HepG2 (cell line): ENCODE measurements around the gene SMIM1. TPM values are rescaled to one million over a fixed set of nuclear protein-coding genes. Genes with fewer than 3 reads are reported as not detected.

Experiments
- E2F1 ChIP-seq: sonication (generic); formaldehyde crosslinking; IDR thresholded peaks from 2 replicates; pipeline ENCODE4 v1.5.0; 2020; ENCODE audit warnings: missing genetic modification reagents
- NFATC3 ChIP-seq: sonication (generic); formaldehyde crosslinking; IDR thresholded peaks from 2 replicates; pipeline ENCODE4 v1.5.1; 2020; ENCODE audit warnings: mild to moderate bottlenecking, missing genetic modification reagents
- PAWR ChIP-seq: sonication (generic); formaldehyde crosslinking; IDR thresholded peaks from 2 replicates; pipeline ENCODE4 v1.4.0; 2020; ENCODE audit warnings: missing genetic modification reagents, mild to moderate bottlenecking, borderline replicate concordance
- PRMT3 ChIP-seq: sonication (generic); formaldehyde crosslinking; IDR thresholded peaks from 2 replicates; pipeline ENCODE4 v1.8.1; 2022; ENCODE audit warnings: low read depth, mild to moderate bottlenecking, moderate library complexity, missing genetic modification reagents, borderline replicate concordance
- RAD51 ChIP-seq: fragments of 450-650 bp; IDR thresholded peaks from 2 replicates; pipeline ENCODE4 v1.6.1; 2016; ENCODE audit warnings: borderline replicate concordance
- ZGPAT ChIP-seq: IDR thresholded peaks from 2 replicates; pipeline ENCODE4 v1.6.1; 2016; ENCODE audit warnings: mild to moderate bottlenecking
- ZHX2 ChIP-seq, 2 experiments: sonication (generic) in 1 of 2; formaldehyde crosslinking in 1 of 2; IDR thresholded peaks; 2 replicates each; pipeline versions ENCODE4 v1.6.1 to v1.9.0; 2014 to 2022; ENCODE audit warnings: antibody characterized with exemption in 1 of 2, borderline replicate concordance in 1 of 2, inconsistent platforms in 1 of 2, low read depth in 1 of 2, missing genetic modification reagents in 1 of 2
- ZMYM3 ChIP-seq: sonication (generic); formaldehyde crosslinking; IDR thresholded peaks from 2 replicates; pipeline ENCODE4 v1.5.1; 2020; ENCODE audit warnings: mild to moderate bottlenecking, missing genetic modification reagents
- ZNF281 ChIP-seq: sonication (generic); formaldehyde crosslinking; IDR thresholded peaks from 2 replicates; pipeline ENCODE4 v1.4.0; 2020; ENCODE audit warnings: missing genetic modification reagents, borderline replicate concordance
- ZNF382 ChIP-seq: sonication (generic); formaldehyde crosslinking; IDR thresholded peaks from 2 replicates; pipeline ENCODE4 v1.5.0; 2020; ENCODE audit warnings: missing genetic modification reagents, mild to moderate bottlenecking, borderline replicate concordance
- ZNF543 ChIP-seq: sonication (generic); formaldehyde crosslinking; IDR thresholded peaks from 2 replicates; pipeline ENCODE4 v1.4.0; 2020; ENCODE audit warnings: mild to moderate bottlenecking, missing genetic modification reagents
- ZNF703 ChIP-seq: sonication (generic); formaldehyde crosslinking; IDR thresholded peaks from 2 replicates; pipeline ENCODE4 v1.5.1; 2020; ENCODE audit warnings: missing genetic modification reagents, mild to moderate bottlenecking, moderate library complexity, borderline replicate concordance
- ZNF709 ChIP-seq: sonication (generic); formaldehyde crosslinking; IDR thresholded peaks from 2 replicates; pipeline ENCODE4 v1.5.0; 2020; ENCODE audit warnings: mild to moderate bottlenecking, missing genetic modification reagents
- polyA plus RNA-seq, 8 experiments: library from polyadenylated mRNA; depleted of rRNA in 3 of 8; stranded (reverse) in 7 of 8; unstranded in 1 of 8; fragments of >200 nt; fragmentation: Illumina TruSeq in 4 of 8; extraction: Trizol in 4 of 8; gene quantifications; 2 replicates each; pipeline versions ENCODE4 v1.2.1 to v1.2.3, GENCODE V29; 2011 to 2016; ENCODE audit warnings: low read depth in 4 of 8, missing spikeins in 1 of 8, mixed read lengths in 1 of 8; ENCODE audit not compliant: insufficient read depth in 1 of 8
- total RNA-seq, 5 experiments: library from RNA; depleted of rRNA; stranded (reverse); fragments of >200 nt; fragmentation: Illumina TruSeq; extraction: Trizol; gene quantifications; 2 replicates each; pipeline ENCODE4 v1.2.3, GENCODE V29; 2016; ENCODE audit warnings: low read depth in 1 of 5

Gene SMIM1
- total and polyA plus RNA-seq, 2 of the 13 experiments (the other 11 are each of a cell fraction or from before 2014, with no cell fraction given), result 12.4 to 56.3 TPM

GRCh38 chr1:3772715-3773571 is at the start of gene SMIM1 (continued):
- TF ChIP-seq NFATC3 (CRISPR knock-in tag) (no peak), PAWR (no peak; the same call in 1 of the 2 replicates), ZNF382 (CRISPR knock-in tag) (no peak), ZNF709 (CRISPR knock-in tag) (no peak), RAD51 (no peak), E2F1 (peak; percentile 15; the same call in 1 of the 2 replicates), ZNF703 (0 out of 2 replicates have a peak, but pooled peaks have one; percentile 9), ZNF281 (CRISPR knock-in tag) (no peak), ZMYM3 (CRISPR knock-in tag) (no peak), ZHX2 (IDR thresholded peaks at IDR 0.05; ENCODE audit: low read depth) (peak; percentile 63; the same call in 1 of the 2 replicates), ZHX2 (CRISPR knock-in tag; IDR thresholded peaks at IDR 0.05; ENCODE audit: borderline replicate concordance) (no peak), ZNF543 (peak; percentile 27; the same call in 1 of the 2 replicates), PRMT3 (CRISPR knock-in tag) (no peak), ZGPAT (CRISPR knock-in tag) (peak; percentile 54; the same call in 1 of the 2 replicates)
